Smooth muscle cell (in vitro differentiated cells): ENCODE data around the gene ZNRF1. TPM values are rescaled to one million over a fixed set of nuclear protein-coding genes. Genes with fewer than 3 reads are reported as not detected.

Experiments
- DNase-seq: peaks from one replicate; lab custom pipeline; 2025; ENCODE audit not compliant: unreplicated experiment; lab: John Stamatoyannopoulos, UW
- H2AFZ ChIP-seq: fragments of 200-600 bp; sonication (generic); 2 replicates; pipeline ENCODE4 v1.6.0; 2016; ENCODE audit warnings: antibody characterized with exemption, low read depth, mild to moderate bottlenecking
- H3F3A ChIP-seq: fragments of 200-600 bp; sonication (generic); 2 replicates; pipeline ENCODE4 v1.6.0; 2017; ENCODE audit warnings: antibody characterized with exemption, low read depth
- H3K27ac ChIP-seq: fragments of 200-600 bp; sonication (generic); 2 replicates; pipeline ENCODE4 v1.5.1; 2016; ENCODE audit warnings: low read depth, mild to moderate bottlenecking
- H3K27me3 ChIP-seq: fragments of 200-600 bp; sonication (generic); 2 replicates; pipeline ENCODE4 v1.6.1; 2016; ENCODE audit warnings: low read depth, mild to moderate bottlenecking
- H3K36me3 ChIP-seq: fragments of 200-600 bp; sonication (generic); 2 replicates; pipeline ENCODE4 v1.5.1; 2016; ENCODE audit warnings: low read depth
- H3K4me1 ChIP-seq: fragments of 200-600 bp; sonication (generic); 2 replicates; pipeline ENCODE4 v1.5.1; 2016; ENCODE audit warnings: low read depth
- H3K4me2 ChIP-seq: fragments of 200-600 bp; sonication (generic); 2 replicates; pipeline ENCODE4 v1.6.0; 2016; ENCODE audit warnings: mild to moderate bottlenecking
- H3K4me3 ChIP-seq: fragments of 200-600 bp; sonication (generic); 2 replicates; pipeline ENCODE4 v1.5.1; 2016; ENCODE audit warnings: mild to moderate bottlenecking
- H3K79me2 ChIP-seq: fragments of 200-600 bp; sonication (generic); 2 replicates; pipeline ENCODE4 v1.6.0; 2016; ENCODE audit warnings: low read depth, mild to moderate bottlenecking
- H3K9ac ChIP-seq: fragments of 200-600 bp; sonication (generic); 2 replicates; pipeline ENCODE4 v1.6.0; 2016; ENCODE audit warnings: low read depth
- H3K9me3 ChIP-seq: fragments of 200-600 bp; sonication (generic); replicated peaks from 2 replicates; pipeline ENCODE4 v1.5.1; 2016; ENCODE audit warnings: low read depth
- H4K20me1 ChIP-seq: fragments of 200-600 bp; sonication (generic); 2 replicates; pipeline ENCODE4 v1.6.0; 2016; ENCODE audit warnings: low read depth
- WGBS: methylation state at CpG from one replicate; pipeline ENCODE4 v1.1.7; 2016; ENCODE audit warnings: low lambda C conversion rate; 5-methylcytosine and 5-hydroxymethylcytosine counted together
- polyA plus RNA-seq: library from polyadenylated mRNA; unstranded; fragments of >200 nt; fragmentation: Nextera tagmentation; extraction: Ambion mirVana; gene quantifications from 2 replicates; pipeline ENCODE4 v1.2.1, GENCODE V29; 2016
- total RNA-seq: library from RNA; depleted of rRNA; stranded (reverse); fragments of >200 nt; gene quantifications from 2 replicates; pipeline ENCODE4 v1.2.3, GENCODE V29; 2014
- TF ChIP-seq, protein P1 (sequence below): fragments of 200-600 bp; sonication (generic); IDR thresholded peaks from 2 replicates; pipeline ENCODE4 v1.5.1; 2017; ENCODE audit warnings: borderline replicate concordance, mild to moderate bottlenecking, antibody characterized with exemption; ENCODE audit not compliant: insufficient read depth, poor library complexity, severe bottlenecking

Gene ZNRF1
- total and polyA plus RNA-seq, 2 experiments from 2014 or later: 18.2 to 45.4 TPM

DNA sequence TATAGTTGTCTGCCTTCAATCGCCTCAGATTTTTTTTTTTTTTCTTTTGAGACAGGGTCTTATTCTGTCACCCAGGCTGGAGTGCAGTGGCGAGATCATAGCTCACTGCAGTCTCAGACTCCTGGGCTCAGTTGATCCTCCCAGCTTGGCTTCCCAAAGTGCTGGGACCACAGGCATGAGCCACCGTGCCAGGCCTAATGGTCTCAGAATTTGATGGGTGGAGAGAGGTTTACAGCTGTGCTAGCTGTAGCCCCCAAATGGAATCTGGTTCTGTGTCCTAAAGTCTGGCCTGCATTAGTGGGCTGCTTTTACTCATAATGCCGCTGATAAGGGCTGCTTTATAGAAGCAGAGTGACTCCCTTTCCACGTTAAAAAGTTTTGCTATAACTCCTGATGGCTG lies 5.1 kb downstream of the ZNRF1 start:
- Histone ChIP-seq H3F3A (peaks cover 11% of the 10 kb centered on the region), H3K36me3 (no peaks in the 10 kb centered on the region), H3K27me3 (no peaks in the 10 kb centered on the region), H3K4me2 (peak overlapping the region; percentile 67), H2AFZ (no peak overlapping the region), H3K9me3 (no peaks in the 10 kb centered on the region), H3K4me3 (no peak overlapping the region), H3K79me2 (peaks cover 75% of the 10 kb centered on the region), H3K4me1 (peaks cover 30% of the 10 kb centered on the region), H3K9ac (no peak overlapping the region), H4K20me1 (peaks cover 94% of the 10 kb centered on the region), H3K27ac (peak overlapping the region; percentile 20)
- DNase-seq: no peak
- TF ChIP-seq, protein P1, sequence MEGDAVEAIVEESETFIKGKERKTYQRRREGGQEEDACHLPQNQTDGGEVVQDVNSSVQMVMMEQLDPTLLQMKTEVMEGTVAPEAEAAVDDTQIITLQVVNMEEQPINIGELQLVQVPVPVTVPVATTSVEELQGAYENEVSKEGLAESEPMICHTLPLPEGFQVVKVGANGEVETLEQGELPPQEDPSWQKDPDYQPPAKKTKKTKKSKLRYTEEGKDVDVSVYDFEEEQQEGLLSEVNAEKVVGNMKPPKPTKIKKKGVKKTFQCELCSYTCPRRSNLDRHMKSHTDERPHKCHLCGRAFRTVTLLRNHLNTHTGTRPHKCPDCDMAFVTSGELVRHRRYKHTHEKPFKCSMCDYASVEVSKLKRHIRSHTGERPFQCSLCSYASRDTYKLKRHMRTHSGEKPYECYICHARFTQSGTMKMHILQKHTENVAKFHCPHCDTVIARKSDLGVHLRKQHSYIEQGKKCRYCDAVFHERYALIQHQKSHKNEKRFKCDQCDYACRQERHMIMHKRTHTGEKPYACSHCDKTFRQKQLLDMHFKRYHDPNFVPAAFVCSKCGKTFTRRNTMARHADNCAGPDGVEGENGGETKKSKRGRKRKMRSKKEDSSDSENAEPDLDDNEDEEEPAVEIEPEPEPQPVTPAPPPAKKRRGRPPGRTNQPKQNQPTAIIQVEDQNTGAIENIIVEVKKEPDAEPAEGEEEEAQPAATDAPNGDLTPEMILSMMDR: no peak
- 32% methylated on average over 5 of the region's 5 CpGs for WGBS

DNA sequence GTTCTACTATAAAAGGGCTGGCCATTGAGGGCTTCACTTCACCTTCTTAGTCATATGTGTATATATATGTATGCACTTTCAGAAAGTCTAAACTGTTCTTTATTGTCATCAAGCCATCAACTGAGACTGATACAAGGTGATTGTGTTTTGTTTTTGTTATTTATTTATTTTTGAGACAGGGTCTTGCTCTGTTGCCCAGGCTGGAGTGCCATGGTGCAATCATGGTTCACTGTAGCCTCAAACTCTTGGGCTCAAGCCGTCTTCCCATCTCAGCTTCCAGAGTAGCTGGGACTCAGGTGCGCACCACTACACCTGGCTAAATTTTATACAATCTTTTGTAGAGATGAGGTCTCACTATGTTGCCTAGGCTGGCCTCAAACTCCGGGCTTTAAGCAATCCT lies 5.6 kb downstream of the ZNRF1 start:
- Histone ChIP-seq H3K4me1 (peaks cover 30% of the 10 kb centered on the region), H3F3A (peaks cover 11% of the 10 kb centered on the region), H3K36me3 (no peaks in the 10 kb centered on the region), H3K79me2 (peaks cover 78% of the 10 kb centered on the region), H3K9ac (no peak overlapping the region), H3K4me2 (peak overlapping the region; percentile 67), H3K27ac (peak overlapping the region; percentile 20), H3K9me3 (no peaks in the 10 kb centered on the region), H2AFZ (no peak overlapping the region), H3K4me3 (no peak overlapping the region), H3K27me3 (no peaks in the 10 kb centered on the region), H4K20me1 (peaks cover 99% of the 10 kb centered on the region)
- TF ChIP-seq, protein P1: no peak
- WGBS: 100% methylated on average over 3 of the region's 3 CpGs
- no peak for DNase-seq

DNA sequence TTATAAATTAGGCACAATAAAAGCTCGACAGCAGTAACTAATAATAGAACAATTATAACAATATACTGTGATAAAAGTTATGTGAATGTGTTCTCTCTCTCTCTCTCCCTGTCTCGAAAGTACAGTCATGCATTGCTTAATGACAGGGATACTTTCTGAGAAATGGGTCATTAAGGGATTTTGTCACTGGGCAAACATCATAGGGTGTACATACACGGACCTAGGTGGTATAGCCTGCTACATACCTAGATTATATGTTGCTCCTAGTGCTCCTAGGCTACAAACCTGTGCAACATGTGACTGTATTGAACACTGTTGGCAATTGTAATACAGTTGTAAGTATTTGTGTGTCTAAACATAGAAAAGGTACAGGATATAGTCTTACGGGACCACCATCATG lies 6.9 kb downstream of the ZNRF1 start:
- H3K9ac ChIP-seq: no peak overlapping the region
- TF ChIP-seq, protein P1: no peak
- H3K4me1 ChIP-seq: peaks cover 20% of the 10 kb centered on the region
- H3K27me3 ChIP-seq: no peaks in the 10 kb centered on the region
- H3K9me3 ChIP-seq: no peaks in the 10 kb centered on the region
- H3K27ac ChIP-seq: no peak overlapping the region
- no peaks in the 10 kb centered on the region for H3K36me3 ChIP-seq
- H3K79me2 ChIP-seq: peaks cover 86% of the 10 kb centered on the region
- no peak overlapping the region for H2AFZ ChIP-seq
- H3F3A ChIP-seq: peaks cover 12% of the 10 kb centered on the region
- H4K20me1 ChIP-seq: peaks cover 100% of the 10 kb centered on the region
- no peak for DNase-seq
- H3K4me3 ChIP-seq: no peak overlapping the region
- 97% methylated on average over 4 of the region's 4 CpGs for WGBS
- H3K4me2 ChIP-seq: no peak overlapping the region

DNA sequence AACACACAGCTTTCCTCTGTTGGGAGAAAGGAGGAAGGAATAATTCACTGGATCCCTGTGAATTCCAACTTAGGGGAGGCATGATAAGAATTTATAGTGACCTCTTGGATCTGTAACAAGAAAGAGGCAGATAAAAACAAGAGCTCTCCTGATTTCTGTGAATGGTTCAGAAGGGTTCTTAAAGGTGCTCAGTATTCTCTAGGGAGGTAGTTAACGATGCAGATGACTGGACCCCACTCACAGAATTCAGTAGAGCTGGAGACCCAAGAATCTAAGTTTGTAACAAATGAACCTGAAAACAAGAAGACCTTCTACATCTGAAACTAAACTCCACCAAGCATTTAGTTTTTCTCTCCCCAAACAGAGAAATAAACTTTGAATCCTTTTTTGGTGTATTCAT lies 8.6 kb downstream of the ZNRF1 start:
- Histone ChIP-seq H3F3A (peaks cover 26% of the 10 kb centered on the region), H3K9ac (no peak overlapping the region), H3K4me2 (no peak overlapping the region), H3K9me3 (no peaks in the 10 kb centered on the region), H3K27ac (no peak overlapping the region), H3K36me3 (no peaks in the 10 kb centered on the region), H3K79me2 (peaks cover 76% of the 10 kb centered on the region), H3K4me1 (peaks cover 12% of the 10 kb centered on the region), H4K20me1 (peaks cover 99% of the 10 kb centered on the region), H2AFZ (no peak overlapping the region), H3K27me3 (no peaks in the 10 kb centered on the region), H3K4me3 (no peak overlapping the region)
- TF ChIP-seq, protein P1: no peak
- no peak for DNase-seq
- WGBS: 81% methylated on average over 1 of the region's 1 CpG
